ENCODE data around the gene CLINT1.

The CLINT1 gene

GRCh38 chr5:157819502-157820115, 39.3 kb downstream of the CLINT1 start:
- no peak for DNase-seq

- no peak for DNase-seq
These were observed 40.6 kb downstream of the CLINT1 start for GRCh38 chr5:157818368-157818767.

GRCh38 chr5:157817928-157818327, 41.0 kb downstream of the CLINT1 start:
- DNase-seq, result no peak

- DNase-seq, result no peak
These were observed 41.6 kb downstream of the CLINT1 start for GRCh38 chr5:157817387-157817702.

GRCh38 chr5:157816682-157817386, 42.1 kb downstream of the CLINT1 start:
- no peak for DNase-seq

- DNase-seq, result no peak
These were observed 46.9 kb downstream of the CLINT1 start for GRCh38 chr5:157812086-157812485.

GRCh38 chr5:157808043-157808442, 50.9 kb downstream of the CLINT1 start:
- no peak for DNase-seq

GRCh38 chr5:157802736-157803135, 56.2 kb downstream of the CLINT1 start:
- no peak for DNase-seq

- DNase-seq, result no peak
These were observed 58.8 kb downstream of the CLINT1 start for GRCh38 chr5:157800137-157800536.

- DNase-seq, result no peak
These were observed 59.4 kb downstream of the CLINT1 start for GRCh38 chr5:157799578-157799977.

- DNase-seq, result no peak
These were observed 65.6 kb downstream of the CLINT1 start for GRCh38 chr5:157793301-157793700.

GRCh38 chr5:157785801-157786200, 73.1 kb downstream of the CLINT1 start:
- DNase-seq, result no peak

GRCh38 chr5:157779221-157779620, 79.7 kb downstream of the CLINT1 start:
- DNase-seq, result no peak

- peak; percentile 18 for DNase-seq
These were observed 80.7 kb downstream of the CLINT1 start for GRCh38 chr5:157778121-157778805.

GRCh38 chr5:157772127-157772526, 86.8 kb downstream of the CLINT1 start:
- no peak for DNase-seq

- no peak for DNase-seq
These were observed 88.3 kb downstream of the CLINT1 start for GRCh38 chr5:157770665-157771064.

- DNase-seq, result no peak
These were observed 91.3 kb downstream of the CLINT1 start for GRCh38 chr5:157767689-157768088.

- no peak for DNase-seq
These were observed 92.0 kb downstream of the CLINT1 start for GRCh38 chr5:157766902-157767301.

- DNase-seq, result no peak
These were observed 92.5 kb downstream of the CLINT1 start for GRCh38 chr5:157766442-157766841.

- DNase-seq, result no peak
These were observed 94.4 kb downstream of the CLINT1 start for GRCh38 chr5:157764531-157764930.

- DNase-seq, result peak; percentile 37
These were observed 97.0 kb downstream of the CLINT1 start for GRCh38 chr5:157761690-157762621.

GRCh38 chr5:157758706-157759105, 100.2 kb downstream of the CLINT1 start:
- DNase-seq, result no peak

GRCh38 chr5:157756122-157756521, 102.8 kb downstream of the CLINT1 start:
- no peak for DNase-seq

All from NCI-H2171 (cell line).